Spleen (tissue), 11 donors: Measurements from ENCODE around the gene ETHE1. TPM values are rescaled to one million over a fixed set of nuclear protein-coding genes. Genes with fewer than 3 reads are reported as not detected.
"Not testable (repeated sequence)": the region's sequence is repeated elsewhere in the genome, so short reads cannot be mapped to it uniquely, and the experiment has no call there.

Source experiments
- DNase-seq: peaks from one replicate; pipeline ENCODE4 v3.0.0-alpha.2; 2020
- H3K27ac ChIP-seq, 8 donors: fragments of 200-600 bp; sonication (generic) in 7 of 8; 1 replicate in 4 of 8; 2 replicates in 4 of 8; pipeline versions ENCODE4 v1.5.0 to v1.8.0; 2016 to 2021; ENCODE audit warnings: inconsistent platforms in 4 of 8, mild to moderate bottlenecking in 4 of 8, moderate library complexity in 1 of 8
- H3K27me3 ChIP-seq, 7 donors: fragments of 200-600 bp; sonication (generic) in 6 of 7; replicated peaks in 1 of 7; 1 replicate in 4 of 7; 2 replicates in 3 of 7; pipeline versions ENCODE4 v1.5.0 to v1.8.0; 2016 to 2021; ENCODE audit warnings: inconsistent platforms in 3 of 7, mild to moderate bottlenecking in 1 of 7
- H3K36me3 ChIP-seq, 6 donors: fragments of 200-600 bp; sonication (generic) in 5 of 6; 1 replicate in 4 of 6; 2 replicates in 2 of 6; pipeline versions ENCODE4 v1.5.0 to v1.8.0; 2016 to 2021; ENCODE audit warnings: inconsistent platforms in 2 of 6
- H3K4me1 ChIP-seq, 6 donors: fragments of 200-600 bp; sonication (generic) in 5 of 6; 1 replicate in 3 of 6; 2 replicates in 3 of 6; pipeline versions ENCODE4 v1.5.0 to v1.8.0; 2016 to 2021; ENCODE audit warnings: inconsistent platforms in 3 of 6
- H3K4me3 ChIP-seq, 8 donors: fragments of 200-600 bp; sonication (generic) in 7 of 8; 1 replicate in 4 of 8; 2 replicates in 4 of 8; pipeline versions ENCODE4 v1.5.0 to v1.8.0; 2016 to 2021; ENCODE audit warnings: inconsistent platforms in 4 of 8, mild to moderate bottlenecking in 4 of 8, moderate library complexity in 2 of 8
- H3K9me3 ChIP-seq, 8 donors: fragments of 200-600 bp; sonication (generic) in 7 of 8; 1 replicate in 4 of 8; 2 replicates in 4 of 8; pipeline versions ENCODE4 v1.5.0 to v1.8.0; 2016 to 2021; ENCODE audit warnings: inconsistent platforms in 4 of 8
- POLR2A ChIP-seq, 3 donors: fragments of 450-650 bp; IDR thresholded peaks; one replicate each; pipeline ENCODE4 v1.5.1; 2017; ENCODE audit warnings: antibody characterized with exemption in 3 of 3, mild to moderate bottlenecking in 1 of 3
- POLR2AphosphoS5 ChIP-seq, 3 donors: sonication (generic); formaldehyde crosslinking; IDR thresholded peaks; one replicate each; pipeline ENCODE4 v1.5.1; 2017; ENCODE audit warnings: antibody characterized with exemption in 3 of 3
- WGBS, 5 donors: extraction: QIAGEN DNeasy Blood & Tissue Kit in 3 of 5; methylation state at CpG; one replicate each; pipeline versions ENCODE4 v1.1.5 to v1.1.7; 2013 to 2018; 5-methylcytosine and 5-hydroxymethylcytosine counted together
- intact Hi-C: fragments of 100-400 bp; cut with DNase I; formaldehyde crosslinking; loops from one replicate; pipeline ENCODE4 v1.15.0; 2023; ENCODE audit warnings: low total_unique reads
- polyA plus RNA-seq, 3 donors: library from polyadenylated mRNA; stranded (reverse); fragments of 200-250 nt; gene quantifications; one replicate each; pipeline ENCODE4 v1.2.1, GENCODE V29; 2013
- total RNA-seq, 7 donors: library from RNA; depleted of rRNA in 3 of 7; stranded (reverse); fragments of >200 nt in 3 of 7; fragmentation: NEBNext Ultra II Directional in 4 of 7; extraction: Animal tissue kit (Norgen Biotek cat#: 25700) in 4 of 7; gene quantifications; one replicate each; pipeline versions ENCODE4 v1.1.0 to v1.2.1, GENCODE V29; 2016 to 2021
- TF ChIP-seq, protein P1 (sequence below), 11 experiments: fragments of 200-600 bp in 7 of 11; fragments of 450-650 bp in 4 of 11; sonication (generic) in 4 of 11; IDR thresholded peaks in 8 of 11; conservative IDR thresholded peaks in 3 of 11; 1 replicate in 7 of 11; 2 replicates in 4 of 11; pipeline versions ENCODE4 v1.4.0 to v1.8.0; 2016 to 2021; ENCODE audit warnings: antibody characterized with exemption in 11 of 11, inconsistent platforms in 4 of 11, mild to moderate bottlenecking in 1 of 11
- donor health status: healthy with polysubstance abuse.
- donor health status: DM: no; HTN: no; CAD: no; lungs with moderate emphysema.
- donor health status: DM: no; HTN: no; CAD: no.
- donor health status: Bipolar disorder and iron deficiency.
- donor health status: healthy.
- donor health status: DM: no; HTN: no; CAD: no.
- donor health status: DM: yes; HTN: yes; CAD: no.

The ETHE1 gene
- total and polyA plus RNA-seq, 10 donors = 20.2 to 53.4 (median 34.9) TPM

DNA sequence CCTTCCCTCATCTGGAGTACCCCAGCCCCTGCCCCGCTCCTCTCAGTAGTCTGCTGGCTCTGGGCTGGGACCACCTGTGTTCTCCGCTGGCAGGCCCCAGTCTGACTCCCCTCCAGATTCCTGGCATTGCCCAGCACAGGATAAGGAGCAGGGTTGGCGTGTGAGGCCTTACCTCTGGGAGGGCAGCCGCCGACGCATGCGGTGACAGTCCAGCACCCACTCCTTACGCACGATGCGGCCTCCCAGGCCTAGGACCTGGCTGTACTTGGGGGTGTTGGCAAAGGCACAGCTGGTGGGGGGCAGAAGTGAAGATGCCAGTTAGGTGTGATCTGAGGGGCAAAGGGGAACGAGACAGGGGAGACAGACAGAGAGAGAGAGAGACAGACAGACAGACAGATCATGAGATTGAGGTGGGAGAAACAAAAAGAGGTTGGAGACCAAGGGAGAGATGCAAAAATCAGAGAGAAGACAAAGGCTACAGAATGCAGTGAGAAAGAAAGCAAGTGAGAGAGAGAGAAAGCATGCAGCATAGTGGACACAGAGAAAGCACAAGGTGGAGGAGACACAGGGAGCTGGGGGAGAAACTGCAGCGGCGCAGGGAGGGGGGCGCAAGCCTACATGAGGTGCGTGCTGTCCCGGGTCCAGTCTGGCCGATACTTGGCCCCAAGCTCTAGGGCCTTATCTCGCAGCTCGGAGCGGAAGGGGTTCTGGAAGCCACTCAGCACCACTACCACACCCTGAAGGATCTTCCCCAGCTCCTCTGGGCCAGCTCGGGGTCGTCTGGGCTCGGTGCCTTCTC, 24.6 kb upstream of the ETHE1 start:
- no peak overlapping the region for H3K4me3 ChIP-seq
- no peak overlapping the region for H3K27ac ChIP-seq
- H3K4me1 ChIP-seq = peaks cover 0 to 16% (median 7%) of the 10 kb centered on the region in 6 donors
- H3K9me3 ChIP-seq = no peaks in the 10 kb centered on the region
- 91 to 97% (median 94%) methylated on average over 23 of the region's 23 CpGs for WGBS, 5 donors
- intact Hi-C loops = no loop called here
- peaks cover 0 to 96% (median 45%) of the 10 kb centered on the region in 6 donors for H3K36me3 ChIP-seq
- no peaks in the 10 kb centered on the region for H3K27me3 ChIP-seq
- TF ChIP-seq POLR2AphosphoS5 (IDR thresholded peaks at IDR 0.05) = no peak
- TF ChIP-seq, protein P1, sequence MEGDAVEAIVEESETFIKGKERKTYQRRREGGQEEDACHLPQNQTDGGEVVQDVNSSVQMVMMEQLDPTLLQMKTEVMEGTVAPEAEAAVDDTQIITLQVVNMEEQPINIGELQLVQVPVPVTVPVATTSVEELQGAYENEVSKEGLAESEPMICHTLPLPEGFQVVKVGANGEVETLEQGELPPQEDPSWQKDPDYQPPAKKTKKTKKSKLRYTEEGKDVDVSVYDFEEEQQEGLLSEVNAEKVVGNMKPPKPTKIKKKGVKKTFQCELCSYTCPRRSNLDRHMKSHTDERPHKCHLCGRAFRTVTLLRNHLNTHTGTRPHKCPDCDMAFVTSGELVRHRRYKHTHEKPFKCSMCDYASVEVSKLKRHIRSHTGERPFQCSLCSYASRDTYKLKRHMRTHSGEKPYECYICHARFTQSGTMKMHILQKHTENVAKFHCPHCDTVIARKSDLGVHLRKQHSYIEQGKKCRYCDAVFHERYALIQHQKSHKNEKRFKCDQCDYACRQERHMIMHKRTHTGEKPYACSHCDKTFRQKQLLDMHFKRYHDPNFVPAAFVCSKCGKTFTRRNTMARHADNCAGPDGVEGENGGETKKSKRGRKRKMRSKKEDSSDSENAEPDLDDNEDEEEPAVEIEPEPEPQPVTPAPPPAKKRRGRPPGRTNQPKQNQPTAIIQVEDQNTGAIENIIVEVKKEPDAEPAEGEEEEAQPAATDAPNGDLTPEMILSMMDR (IDR thresholded peaks at IDR 0.05 in 8 of 11, conservative IDR thresholded peaks at IDR 0.05 in 3 of 11) = no peak
- no peak for TF ChIP-seq POLR2A (IDR thresholded peaks at IDR 0.05)
- peak; percentile 61 for DNase-seq

DNA sequence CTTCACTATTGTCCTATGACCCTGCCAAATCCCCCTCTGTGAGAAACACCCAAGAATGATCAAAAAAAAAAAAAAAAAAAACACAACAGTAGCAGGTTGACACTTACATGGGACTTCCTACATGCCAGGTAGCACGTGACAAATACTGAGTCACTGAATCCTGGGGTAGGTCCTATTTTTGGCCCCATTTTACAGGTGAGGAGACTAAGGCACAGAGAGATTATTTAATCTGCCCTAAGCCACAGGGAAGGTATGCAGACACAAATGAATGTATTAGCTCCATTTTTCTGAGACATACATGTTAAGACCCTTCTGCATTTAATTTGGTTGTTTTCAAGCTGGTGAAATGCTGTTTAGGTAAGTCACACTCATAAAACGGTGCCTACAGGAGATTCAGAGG, 21.7 kb upstream of the ETHE1 start:
- H3K36me3 ChIP-seq = peaks cover 3 to 96% (median 58%) of the 10 kb centered on the region in 6 donors
- intact Hi-C loops = no loop called here
- TF ChIP-seq POLR2AphosphoS5 (IDR thresholded peaks at IDR 0.05) = no peak
- TF ChIP-seq, protein P1 (IDR thresholded peaks at IDR 0.05 in 8 of 11, conservative IDR thresholded peaks at IDR 0.05 in 3 of 11) = no peak
- no peak for TF ChIP-seq POLR2A (IDR thresholded peaks at IDR 0.05)

DNA sequence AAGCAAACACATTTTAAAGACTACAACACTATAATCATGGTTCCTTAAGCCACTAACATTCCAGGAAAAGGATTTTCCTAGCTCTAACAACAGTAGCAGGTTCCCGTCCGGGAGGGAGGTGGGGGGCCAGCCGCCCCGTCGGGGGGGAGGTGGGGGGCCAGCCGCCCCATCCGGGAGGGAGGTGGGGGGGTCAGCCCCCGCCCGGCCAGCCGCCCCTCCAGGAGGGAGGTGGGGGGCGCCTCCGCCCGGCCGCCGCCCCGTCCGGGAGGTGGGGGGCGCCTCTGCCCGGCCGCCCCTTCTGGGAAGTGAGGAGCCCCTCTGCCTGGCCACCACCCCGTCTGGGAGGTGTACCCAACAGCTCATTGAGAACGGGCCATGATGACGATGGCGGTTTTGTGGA, 20.9 kb upstream of the ETHE1 start:
- WGBS, 5 donors = 90 to 100% (median 99%) methylated on average over 4 to 20 of the region's 24 CpGs
- peaks cover 3 to 96% (median 58%) of the 10 kb centered on the region in 6 donors for H3K36me3 ChIP-seq
- H3K4me3 ChIP-seq, H3K27me3 ChIP-seq, H3K9me3 ChIP-seq, H3K4me1 ChIP-seq, H3K27ac ChIP-seq, intact Hi-C loops: not testable (repeated sequence)
- peak; percentile 33 for DNase-seq

More for the DNA sequence above, 21.7 kb upstream of the ETHE1 start:
- no peak overlapping the region for H3K27ac ChIP-seq
- H3K4me1 ChIP-seq = no peaks in the 10 kb centered on the region
- DNase-seq = no peak
- H3K9me3 ChIP-seq = no peaks in the 10 kb centered on the region
- no peak overlapping the region for H3K4me3 ChIP-seq
- H3K27me3 ChIP-seq = no peaks in the 10 kb centered on the region
- WGBS, 5 donors = 77 to 97% (median 85%) methylated on average over 2 of the region's 2 CpGs

DNA sequence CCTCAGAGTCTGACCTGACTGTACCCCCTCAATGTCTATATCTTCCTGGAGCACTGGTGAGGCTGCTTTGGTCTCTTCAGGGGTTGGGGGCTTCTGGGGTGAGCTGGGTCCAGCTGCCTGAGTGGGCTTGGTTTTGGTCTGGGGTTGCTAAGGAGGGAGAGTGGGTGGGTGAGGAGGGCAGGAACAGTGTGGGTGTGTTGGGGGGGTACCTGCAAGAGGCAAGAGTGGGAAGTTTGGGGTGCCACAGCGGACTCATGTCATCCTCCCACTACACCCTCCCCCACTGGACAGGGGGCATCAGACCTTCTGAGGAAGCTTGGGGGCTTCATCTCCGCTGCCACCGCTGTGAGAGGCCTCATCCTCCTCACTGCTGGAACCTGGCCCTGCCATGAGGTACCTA, 19.6 kb upstream of the ETHE1 start:
- intact Hi-C loops = no loop called here
- 96 to 100% (median 99%) methylated on average over 3 of the region's 3 CpGs; no CpG with 5 or more reads in 1 of the 5 donors for WGBS, 5 donors
- TF ChIP-seq POLR2A (IDR thresholded peaks at IDR 0.05) (no peak), POLR2AphosphoS5 (IDR thresholded peaks at IDR 0.05) (no peak)
- TF ChIP-seq, protein P1 (IDR thresholded peaks at IDR 0.05 in 8 of 11, conservative IDR thresholded peaks at IDR 0.05 in 3 of 11) = no peak

More for the DNA sequence above, 19.6 kb upstream of the ETHE1 start:
- H3K36me3 ChIP-seq = peaks cover 3 to 96% (median 64%) of the 10 kb centered on the region in 6 donors
- H3K9me3 ChIP-seq = no peaks in the 10 kb centered on the region
- H3K27ac ChIP-seq = no peak overlapping the region
- no peaks in the 10 kb centered on the region for H3K4me1 ChIP-seq
- DNase-seq = peak; percentile 30
- no peak overlapping the region for H3K4me3 ChIP-seq
- no peaks in the 10 kb centered on the region for H3K27me3 ChIP-seq
